Fibroblast of the conjunctiva (primary cell): Measurements from ENCODE around the gene TIMM8B.
"Not testable (repeated sequence)": the region's sequence is repeated elsewhere in the genome, so short reads cannot be mapped to it uniquely, and the experiment has no call there.

Source experiments
- DNase-seq: peaks from one replicate; pipeline ENCODE4 v3.0.0-alpha.2; 2010; ENCODE audit warnings: low read depth

TIMM8B gene

GRCh38 chr11:112073941-112074811 is 12.4 kb downstream of the TIMM8B start, which contains the start of the genes NKAPD1 and PIH1D2:
Gene NKAPD1, plus strand, starts transcription at chr11:112074299. Its CDS starts 1,276 bp downstream, at chr11:112075575.
Gene PIH1D2, minus strand, starts transcription at chr11:112074017. Its CDS starts 843 bp downstream, at chr11:112073174.
- DNase-seq, result peak; percentile 83

GRCh38 chr11:112062923-112063322 is 23.6 kb downstream of the TIMM8B start:
- DNase-seq, result no peak

GRCh38 chr11:112058103-112058502 is 28.5 kb downstream of the TIMM8B start:
- DNase-seq, result no peak

GRCh38 chr11:112057170-112057569 is 29.4 kb downstream of the TIMM8B start:
- no peak for DNase-seq

- no peak for DNase-seq
Observed at GRCh38 chr11:112051768-112052167, 34.8 kb downstream of the TIMM8B start.

GRCh38 chr11:112050721-112051120 is 35.8 kb downstream of the TIMM8B start:
- DNase-seq, result no peak

- DNase-seq, result no peak
Observed at GRCh38 chr11:112049777-112050176, 36.8 kb downstream of the TIMM8B start.

- DNase-seq, result not testable (repeated sequence)
Observed at GRCh38 chr11:112048256-112048655, 38.3 kb downstream of the TIMM8B start.

GRCh38 chr11:112046647-112047046 is 39.9 kb downstream of the TIMM8B start:
- DNase-seq, result not testable (repeated sequence)

GRCh38 chr11:112044961-112045360 is 41.6 kb downstream of the TIMM8B start:
- DNase-seq, result no peak

- no peak for DNase-seq
Observed at GRCh38 chr11:112042961-112043304, 43.6 kb downstream of the TIMM8B start.

- no peak for DNase-seq
Observed at GRCh38 chr11:112042161-112042960, 44.2 kb downstream of the TIMM8B start.

- no peak for DNase-seq
Observed at GRCh38 chr11:112037527-112037926, 49.0 kb downstream of the TIMM8B start.
